ENCODE results near the gene RRP1.

DNA sequence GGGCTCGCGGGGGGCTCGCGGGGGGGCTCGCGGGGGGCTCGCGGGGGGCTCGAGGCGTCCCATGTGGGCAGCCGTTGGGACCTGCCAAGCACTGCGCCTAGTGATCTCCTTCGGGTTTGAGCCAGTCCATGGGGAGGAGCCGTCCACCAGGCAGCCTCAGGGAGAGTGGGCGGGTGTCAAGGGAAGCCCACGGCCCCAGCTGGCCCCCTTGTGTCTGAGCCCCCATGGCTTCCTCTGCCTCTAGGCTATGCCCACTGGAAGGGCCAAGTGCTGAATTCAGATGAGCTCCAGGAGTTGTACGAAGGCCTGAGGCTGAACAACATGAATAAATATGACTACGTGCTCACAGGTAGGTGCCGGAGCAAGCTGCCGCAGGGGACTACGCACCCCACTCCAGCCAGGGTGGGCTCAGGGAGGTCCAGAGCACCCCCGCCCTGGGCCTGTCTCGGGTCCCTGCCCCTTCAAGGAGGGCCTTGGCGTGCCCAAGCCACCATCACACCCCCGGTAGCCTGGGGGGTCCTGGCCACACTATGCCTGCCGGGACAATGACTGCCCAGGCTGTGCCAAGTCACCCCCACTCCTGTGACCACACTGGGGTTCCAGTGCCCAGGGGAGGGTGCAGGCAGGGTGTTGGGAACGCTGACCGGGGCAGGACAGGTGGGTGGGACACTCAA lies 47.8 kb upstream of the RRP1 start:
- TF ChIP-seq, protein P1, sequence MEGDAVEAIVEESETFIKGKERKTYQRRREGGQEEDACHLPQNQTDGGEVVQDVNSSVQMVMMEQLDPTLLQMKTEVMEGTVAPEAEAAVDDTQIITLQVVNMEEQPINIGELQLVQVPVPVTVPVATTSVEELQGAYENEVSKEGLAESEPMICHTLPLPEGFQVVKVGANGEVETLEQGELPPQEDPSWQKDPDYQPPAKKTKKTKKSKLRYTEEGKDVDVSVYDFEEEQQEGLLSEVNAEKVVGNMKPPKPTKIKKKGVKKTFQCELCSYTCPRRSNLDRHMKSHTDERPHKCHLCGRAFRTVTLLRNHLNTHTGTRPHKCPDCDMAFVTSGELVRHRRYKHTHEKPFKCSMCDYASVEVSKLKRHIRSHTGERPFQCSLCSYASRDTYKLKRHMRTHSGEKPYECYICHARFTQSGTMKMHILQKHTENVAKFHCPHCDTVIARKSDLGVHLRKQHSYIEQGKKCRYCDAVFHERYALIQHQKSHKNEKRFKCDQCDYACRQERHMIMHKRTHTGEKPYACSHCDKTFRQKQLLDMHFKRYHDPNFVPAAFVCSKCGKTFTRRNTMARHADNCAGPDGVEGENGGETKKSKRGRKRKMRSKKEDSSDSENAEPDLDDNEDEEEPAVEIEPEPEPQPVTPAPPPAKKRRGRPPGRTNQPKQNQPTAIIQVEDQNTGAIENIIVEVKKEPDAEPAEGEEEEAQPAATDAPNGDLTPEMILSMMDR (IDR thresholded peaks at IDR 0.05), result no peak
- TF ChIP-seq POLR2A (IDR thresholded peaks at IDR 0.05), result no peak

All from body of pancreas (tissue), 4 donors.